ENCODE results near the gene OPTC. TPM values are rescaled to one million over a fixed set of nuclear protein-coding genes. Genes with fewer than 3 reads are reported as not detected.
"Not testable (repeated sequence)": the region's sequence is repeated elsewhere in the genome, so short reads cannot be mapped to it uniquely, and the experiment has no call there.

The OPTC gene
- polyA plus RNA-seq, 2 of the 4 experiments (the other 2 are of a cell fraction) = not detected

GRCh38 chr1:203465948-203466347 is 28.0 kb upstream of the OPTC start:
- DNase-seq (ENCODE audit: low read depth in 1 of 2, low spot score in 1 of 2) = no peak
- Histone ChIP-seq H3K4me2 (no peak overlapping the region), H3K27ac (no peak overlapping the region), H3K9me3 (no peaks in the 10 kb centered on the region), H3K4me3 (no peak overlapping the region), H3K4me1 (peaks cover 6% of the 10 kb centered on the region; the same call in 2 of the 3 replicates)
- no peak for FAIRE-seq
- ATAC-seq = no peak
- TF ChIP-seq CEBPB (IDR thresholded peaks at IDR 0.05) = no peak
- TF ChIP-seq CBX2 (IDR thresholded peaks at IDR 0.05; ENCODE audit: borderline replicate concordance, low read depth) = no peak
- no peak for TF ChIP-seq REST (IDR thresholded peaks at IDR 0.05)
- TF ChIP-seq RNF2 (IDR thresholded peaks at IDR 0.05; ENCODE audit: borderline replicate concordance, low read depth) = no peak
- no peak for TF ChIP-seq NFE2L2 (conservative IDR thresholded peaks at IDR 0.05; ENCODE audit: low read length)
- TF ChIP-seq RFX5 (IDR thresholded peaks at IDR 0.05) = no peak
- TF ChIP-seq HES2 (IDR thresholded peaks at IDR 0.05) = no peak
- TF ChIP-seq ZC3H11A (IDR thresholded peaks at IDR 0.05) = no peak
- TF ChIP-seq PHF8 (IDR thresholded peaks at IDR 0.05; ENCODE audit: borderline replicate concordance, low read depth) = no peak
- ChIA-PET POLR2A (no interaction called here), CTCF (interaction anchor here (0.6 to 2.2 kb wide), 8 partner anchors 12 to 199 kb away, joined by 3 to 8 read pairs (median 4); no protein-coding TSS in a partner anchor)
- WGBS (ENCODE audit: missing lambda C conversion rate) = 42% methylated on average over 7 of the region's 7 CpGs

GRCh38 chr1:203466906-203467549 is 26.9 kb upstream of the OPTC start:
- POLR2A ChIA-PET; H3K4me3 ChIP-seq; DNase-seq (ENCODE audit: low read depth in 1 of 2, low spot score in 1 of 2); H3K4me1 ChIP-seq; H3K9me3 ChIP-seq; ATAC-seq; H3K27ac ChIP-seq; FAIRE-seq; H3K4me2 ChIP-seq; TF ChIP-seq FOSL2 (IDR thresholded peaks at IDR 0.05): not testable (repeated sequence)
- TF ChIP-seq FOSL2 (CRISPR knock-in tag; IDR thresholded peaks at IDR 0.05) = 0 out of 2 replicates have a peak, but pooled peaks have one; percentile 7
- WGBS (ENCODE audit: missing lambda C conversion rate) = 75% methylated on average over 13 of the region's 13 CpGs
- CTCF ChIA-PET = interaction anchor here (0.9 to 2.4 kb wide), 7 partner anchors 13 to 197 kb away, joined by 3 to 8 read pairs (median 4); no protein-coding TSS in a partner anchor

GRCh38 chr1:203467550-203467921 is 26.4 kb upstream of the OPTC start:
- H3K4me3 ChIP-seq = no peak overlapping the region
- DNase-seq (ENCODE audit: low read depth in 1 of 2, low spot score in 1 of 2) (no peak), FAIRE-seq (no peak), ATAC-seq (no peak)
- ChIA-PET CTCF (interaction anchor here (0.7 to 2.4 kb wide), 3 partner anchors 21 to 125 kb away, joined by 3 to 8 read pairs (median 3); no protein-coding TSS in a partner anchor), POLR2A (no interaction called here)
- no peak for TF ChIP-seq RARB (CRISPR knock-in tag; IDR thresholded peaks at IDR 0.05)
- TF ChIP-seq KDM1A (IDR thresholded peaks at IDR 0.05; ENCODE audit: low read depth) = no peak
- TF ChIP-seq ZSCAN20 (CRISPR knock-in tag; IDR thresholded peaks at IDR 0.05) = no peak
- TF ChIP-seq SMC3 (IDR thresholded peaks at IDR 0.05) = no peak
- TF ChIP-seq MAFK (IDR thresholded peaks at IDR 0.05; ENCODE audit: partially characterized antibody) = no peak
- TF ChIP-seq ELK1 (IDR thresholded peaks at IDR 0.05; ENCODE audit: low read depth, low read length) = no peak
- TF ChIP-seq FOSB (CRISPR knock-in tag; IDR thresholded peaks at IDR 0.05) = no peak
- TF ChIP-seq ATOH8 (CRISPR knock-in tag; IDR thresholded peaks at IDR 0.05; ENCODE audit: low read depth) = no peak
- no peak for TF ChIP-seq HOXB5 (CRISPR knock-in tag; IDR thresholded peaks at IDR 0.05)
- no peak for TF ChIP-seq RNF2 (IDR thresholded peaks at IDR 0.05; ENCODE audit: borderline replicate concordance, low read depth)
- TF ChIP-seq CTCF (IDR thresholded peaks at IDR 0.05) = no peak
- TF ChIP-seq PHF8 (IDR thresholded peaks at IDR 0.05; ENCODE audit: borderline replicate concordance, low read depth) = no peak
- TF ChIP-seq USF2 (IDR thresholded peaks at IDR 0.05) = no peak
- no peak for TF ChIP-seq HDAC2 (IDR thresholded peaks at IDR 0.05)
- no peak for TF ChIP-seq MYC (IDR thresholded peaks at IDR 0.05; ENCODE audit: borderline replicate concordance, low read length)
- no peak for TF ChIP-seq CBX8 (IDR thresholded peaks at IDR 0.05)
- H3K4me2 ChIP-seq = no peak overlapping the region
- no peaks in the 10 kb centered on the region for H3K9me3 ChIP-seq
- H3K27ac ChIP-seq = no peak overlapping the region
- peaks cover 6% of the 10 kb centered on the region; the same call in 2 of the 3 replicates for H3K4me1 ChIP-seq
- WGBS (ENCODE audit: missing lambda C conversion rate) = 76% methylated on average over 9 of the region's 9 CpGs

All from A549 (cell line).